Right atrium auricular region (tissue), 2 donors: Measurements from ENCODE around the gene JAG2. TPM values are rescaled to one million over a fixed set of nuclear protein-coding genes. Genes with fewer than 3 reads are reported as not detected.

Experiments
- DNase-seq: peaks from one replicate; pipeline ENCODE4 v3.0.0-alpha.2; 2019; ENCODE audit warnings: low spot score
- H3K27ac ChIP-seq, 2 donors: fragments of 200-600 bp; sonication (generic); 1 replicate in 1 of 2; 2 replicates in 1 of 2; pipeline ENCODE4 v1.5.1; 2016 to 2019
- H3K27me3 ChIP-seq, 2 donors: fragments of 200-600 bp; sonication (generic); one replicate each; pipeline versions ENCODE4 v1.5.1 to v1.6.0; 2017 to 2019
- H3K36me3 ChIP-seq: fragments of 200-600 bp; sonication (generic); one replicate; pipeline ENCODE4 v1.5.1; 2016
- H3K4me1 ChIP-seq, 2 donors: fragments of 200-600 bp; sonication (generic); one replicate each; pipeline versions ENCODE4 v1.5.1 to v1.6.0; 2017 to 2019
- H3K4me3 ChIP-seq, 2 donors: fragments of 200-600 bp; sonication (generic); 1 replicate in 1 of 2; 2 replicates in 1 of 2; pipeline ENCODE4 v1.5.1; 2017 to 2019; ENCODE audit warnings: mild to moderate bottlenecking in 1 of 2, moderate library complexity in 1 of 2
- H3K9me3 ChIP-seq, 2 donors: fragments of 200-600 bp; sonication (generic); one replicate each; pipeline ENCODE4 v1.5.1; 2019
- total RNA-seq, 2 donors: library from RNA; depleted of rRNA; stranded (reverse); fragments of >200 nt; gene quantifications; one replicate each; pipeline ENCODE4 v1.1.0, GENCODE V29; 2016
- TF ChIP-seq, protein P1 (sequence below), 2 donors: fragments of 200-600 bp; sonication (generic); IDR thresholded peaks; one replicate each; pipeline ENCODE4 v1.5.1; 2019; ENCODE audit warnings: antibody characterized with exemption in 2 of 2

JAG2 gene
- total RNA-seq, 2 donors from 2014 or later: 14.5 to 17.3 TPM

DNA sequence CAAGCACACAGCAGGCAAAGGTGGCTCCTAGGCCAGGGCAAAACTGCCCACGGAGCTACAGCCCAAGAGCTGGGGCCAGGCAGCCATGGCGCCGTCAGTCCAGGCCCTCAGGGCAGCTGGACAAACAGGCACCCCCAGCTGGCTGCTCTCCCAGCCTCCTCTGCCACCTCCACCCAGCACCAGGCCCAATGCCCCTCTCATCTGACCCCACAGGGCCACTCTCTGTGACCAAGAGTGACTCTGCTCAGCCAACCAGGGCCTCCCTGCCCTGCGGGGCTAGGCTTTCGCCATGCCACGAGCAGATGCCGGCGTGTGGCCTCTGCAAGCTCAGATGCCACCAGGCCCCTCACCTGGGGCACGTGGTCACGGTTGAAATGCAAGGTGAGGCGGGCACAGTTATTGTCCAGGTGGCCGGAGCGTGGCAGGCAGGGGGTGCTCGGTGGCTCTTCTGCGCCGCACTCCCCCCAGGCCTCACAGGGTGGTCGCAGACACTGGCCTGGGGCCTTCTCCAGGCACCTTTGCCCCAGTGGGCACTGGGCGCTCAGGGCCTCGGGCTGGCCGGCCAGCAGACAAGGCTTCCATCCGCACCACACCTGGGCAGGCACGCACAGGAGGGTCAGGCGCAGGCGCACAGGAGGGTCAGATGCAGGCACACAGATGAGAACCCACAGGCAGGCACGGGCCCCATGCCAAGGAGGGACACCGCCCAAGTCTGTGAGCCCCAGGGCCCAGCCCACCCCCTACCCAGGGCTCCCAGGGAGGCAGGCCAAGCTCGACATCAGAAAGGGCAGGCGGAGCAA, 23.0 kb downstream of the JAG2 start:
- Histone ChIP-seq H3K4me1 (no peaks in the 10 kb centered on the region), H3K27me3 (no peaks in the 10 kb centered on the region), H3K36me3 (peaks cover 42% of the 10 kb centered on the region), H3K4me3 (no peak overlapping the region), H3K27ac (no peak overlapping the region), H3K9me3 (peaks cover 0 to 2% of the 10 kb centered on the region in 2 donors)
- TF ChIP-seq, protein P1, sequence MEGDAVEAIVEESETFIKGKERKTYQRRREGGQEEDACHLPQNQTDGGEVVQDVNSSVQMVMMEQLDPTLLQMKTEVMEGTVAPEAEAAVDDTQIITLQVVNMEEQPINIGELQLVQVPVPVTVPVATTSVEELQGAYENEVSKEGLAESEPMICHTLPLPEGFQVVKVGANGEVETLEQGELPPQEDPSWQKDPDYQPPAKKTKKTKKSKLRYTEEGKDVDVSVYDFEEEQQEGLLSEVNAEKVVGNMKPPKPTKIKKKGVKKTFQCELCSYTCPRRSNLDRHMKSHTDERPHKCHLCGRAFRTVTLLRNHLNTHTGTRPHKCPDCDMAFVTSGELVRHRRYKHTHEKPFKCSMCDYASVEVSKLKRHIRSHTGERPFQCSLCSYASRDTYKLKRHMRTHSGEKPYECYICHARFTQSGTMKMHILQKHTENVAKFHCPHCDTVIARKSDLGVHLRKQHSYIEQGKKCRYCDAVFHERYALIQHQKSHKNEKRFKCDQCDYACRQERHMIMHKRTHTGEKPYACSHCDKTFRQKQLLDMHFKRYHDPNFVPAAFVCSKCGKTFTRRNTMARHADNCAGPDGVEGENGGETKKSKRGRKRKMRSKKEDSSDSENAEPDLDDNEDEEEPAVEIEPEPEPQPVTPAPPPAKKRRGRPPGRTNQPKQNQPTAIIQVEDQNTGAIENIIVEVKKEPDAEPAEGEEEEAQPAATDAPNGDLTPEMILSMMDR (IDR thresholded peaks at IDR 0.05): no peak
- no peak for DNase-seq

DNA sequence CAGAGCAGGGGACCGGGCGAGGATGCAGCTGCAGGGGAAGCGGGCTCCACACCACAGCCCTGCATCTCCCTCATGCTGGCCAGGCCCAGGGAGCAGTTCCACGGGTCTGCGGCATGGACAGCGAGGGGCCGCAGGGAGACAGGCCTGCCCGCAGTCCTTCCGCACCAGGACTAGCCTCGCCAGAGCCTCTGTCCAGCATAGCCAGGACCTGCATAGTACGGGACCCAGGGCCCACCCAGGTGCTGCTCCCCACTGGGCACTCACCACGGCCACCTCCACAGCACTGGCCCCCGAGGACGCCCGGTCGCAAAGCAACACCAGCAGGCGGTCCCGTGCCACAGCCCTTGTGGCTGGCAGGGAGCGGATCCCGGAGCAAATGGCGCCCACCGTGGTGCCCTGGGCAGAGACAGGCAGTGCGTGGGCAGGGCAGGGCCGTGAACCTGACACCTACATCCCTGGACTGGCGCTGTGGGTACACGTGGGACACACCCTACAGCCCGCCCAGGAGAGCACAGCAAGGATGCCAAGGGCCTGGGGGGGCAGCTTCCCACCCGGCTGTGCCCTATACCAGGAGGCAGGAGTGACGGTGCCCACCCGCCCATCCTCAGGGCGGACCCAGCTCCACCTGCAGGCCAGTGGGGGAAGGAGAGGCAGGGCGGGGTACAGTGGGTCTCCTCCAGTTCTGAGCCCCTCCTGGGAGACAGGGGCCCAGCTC, 23.8 kb downstream of the JAG2 start:
- H3K36me3 ChIP-seq: peaks cover 37% of the 10 kb centered on the region
- no peaks in the 10 kb centered on the region for H3K4me1 ChIP-seq
- TF ChIP-seq, protein P1 (IDR thresholded peaks at IDR 0.05): no peak
- no peak overlapping the region for H3K27ac ChIP-seq
- H3K27me3 ChIP-seq: no peaks in the 10 kb centered on the region
- peaks cover 0 to 9% of the 10 kb centered on the region in 2 donors for H3K9me3 ChIP-seq
- H3K4me3 ChIP-seq: no peak overlapping the region
- DNase-seq: no peak

DNA sequence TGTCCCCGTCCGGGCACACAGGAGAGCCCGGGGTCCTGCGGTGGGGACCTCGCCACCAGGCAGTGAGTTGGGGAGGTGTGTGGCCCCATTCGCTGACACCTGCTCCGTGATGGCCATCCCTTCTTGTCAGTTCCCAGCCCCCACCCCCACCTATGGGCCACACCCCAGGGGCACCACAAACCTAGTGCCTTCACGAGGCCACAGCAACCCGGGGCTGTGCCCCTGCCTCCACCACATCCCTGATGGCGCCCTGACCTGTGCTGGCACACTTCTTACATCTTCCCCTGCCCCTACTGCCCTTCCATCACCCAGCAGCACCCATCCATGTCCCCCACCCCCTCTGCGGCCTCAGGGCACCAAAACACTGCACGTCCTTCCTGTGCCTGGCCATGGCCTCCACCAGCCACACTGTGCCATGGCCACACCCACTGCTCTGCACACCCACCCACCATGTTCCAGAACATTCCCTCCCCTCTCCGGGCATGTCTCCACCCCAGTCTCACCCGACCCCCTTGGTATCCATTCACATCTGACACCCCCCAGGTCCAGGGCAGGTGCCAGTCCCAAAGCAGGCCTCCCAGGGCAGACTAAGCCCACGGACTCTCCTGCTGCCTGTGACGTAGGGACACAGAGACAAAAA, 24.4 kb downstream of the JAG2 start:
- Histone ChIP-seq H3K4me3 (no peak overlapping the region), H3K4me1 (no peaks in the 10 kb centered on the region), H3K27me3 (no peaks in the 10 kb centered on the region), H3K9me3 (peaks cover 0 to 16% of the 10 kb centered on the region in 2 donors), H3K27ac (no peak overlapping the region), H3K36me3 (peaks cover 37% of the 10 kb centered on the region)
- TF ChIP-seq, protein P1 (IDR thresholded peaks at IDR 0.05): no peak
- DNase-seq: no peak

DNA sequence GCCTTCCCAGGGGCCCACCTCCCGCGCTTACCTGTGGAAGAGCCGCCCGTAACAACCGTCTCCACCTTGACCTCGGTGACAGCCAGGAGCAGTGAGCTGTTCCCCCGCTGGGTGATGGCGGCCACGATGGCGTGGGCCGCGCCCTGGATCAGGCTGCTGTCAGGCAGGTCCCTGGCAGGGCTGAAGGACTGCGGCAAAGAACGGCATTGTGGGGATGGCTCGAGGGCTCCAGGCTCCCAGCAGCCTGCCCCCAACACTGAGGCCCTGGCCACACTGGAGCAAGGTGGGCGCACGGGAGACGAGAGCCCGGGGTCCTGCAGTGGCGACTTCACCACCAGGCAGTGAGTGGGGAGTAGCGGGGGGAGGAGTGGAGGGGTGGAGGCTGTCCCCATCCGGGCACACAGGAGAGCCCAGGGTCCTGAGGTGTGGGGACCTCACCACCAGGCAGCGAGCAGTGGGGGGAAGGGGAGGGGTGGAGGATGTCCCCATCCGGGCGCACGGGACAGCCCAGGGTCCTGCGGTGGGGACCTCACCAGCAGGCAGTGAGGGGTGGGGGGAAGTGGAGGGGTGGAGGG, 25.0 kb downstream of the JAG2 start:
- no peak for DNase-seq
- Histone ChIP-seq H3K27me3 (no peaks in the 10 kb centered on the region), H3K4me1 (no peaks in the 10 kb centered on the region), H3K27ac (no peak overlapping the region), H3K36me3 (peaks cover 37% of the 10 kb centered on the region), H3K9me3 (peaks cover 0 to 16% of the 10 kb centered on the region in 2 donors), H3K4me3 (no peak overlapping the region)
- TF ChIP-seq, protein P1 (IDR thresholded peaks at IDR 0.05): no peak

DNA sequence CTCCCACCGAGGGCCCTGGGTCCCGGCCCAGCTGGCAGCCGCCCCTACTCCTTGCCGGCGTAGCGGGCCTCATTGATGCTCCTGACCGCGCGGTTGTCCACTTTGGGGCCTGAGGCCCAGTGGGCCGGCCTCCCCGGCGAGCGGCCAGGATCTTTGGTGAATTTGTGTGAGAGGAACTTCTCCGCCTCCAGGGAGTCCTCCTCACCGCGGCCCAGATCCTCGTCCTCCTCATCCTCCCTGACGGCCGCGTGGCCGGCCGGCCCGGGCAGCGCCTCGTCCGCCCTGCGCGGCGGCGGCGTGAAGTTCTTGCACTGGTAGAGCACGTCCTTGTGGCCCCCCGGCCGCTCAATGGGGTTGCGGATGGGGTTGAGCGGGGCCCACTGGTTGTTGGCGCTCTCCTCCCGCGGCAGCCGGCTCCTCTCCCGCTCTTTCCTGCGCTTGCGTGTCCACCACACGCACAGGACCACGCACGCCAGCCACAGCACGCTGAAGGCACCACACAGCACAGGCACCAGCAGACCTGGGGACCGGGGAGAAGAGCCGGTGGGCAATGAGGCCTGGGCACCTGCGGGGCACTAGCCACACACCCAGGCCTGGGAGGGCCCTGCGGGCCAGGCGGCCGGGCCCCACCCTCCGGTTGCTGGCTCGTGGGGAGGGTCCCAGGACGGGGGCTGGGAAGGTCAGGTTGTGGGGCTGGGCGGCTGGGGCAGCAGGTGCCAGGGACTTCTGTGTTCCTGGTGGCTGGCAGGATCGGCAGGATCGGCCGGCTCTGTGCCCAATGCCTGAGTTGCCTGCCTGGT, 25.7 kb downstream of the JAG2 start:
- H3K27ac ChIP-seq: no peak overlapping the region
- peaks cover 0 to 16% of the 10 kb centered on the region in 2 donors for H3K9me3 ChIP-seq
- no peaks in the 10 kb centered on the region for H3K27me3 ChIP-seq
- H3K4me3 ChIP-seq: no peak overlapping the region
- peaks cover 32% of the 10 kb centered on the region for H3K36me3 ChIP-seq
- TF ChIP-seq, protein P1 (IDR thresholded peaks at IDR 0.05): no peak
- DNase-seq: no peak
- H3K4me1 ChIP-seq: no peaks in the 10 kb centered on the region
